Measurements from ENCODE around the gene TMEM35B.
"Not testable (repeated sequence)": the region's sequence is repeated elsewhere in the genome, so short reads cannot be mapped to it uniquely, and the experiment has no call there.

TMEM35B gene

DNA sequence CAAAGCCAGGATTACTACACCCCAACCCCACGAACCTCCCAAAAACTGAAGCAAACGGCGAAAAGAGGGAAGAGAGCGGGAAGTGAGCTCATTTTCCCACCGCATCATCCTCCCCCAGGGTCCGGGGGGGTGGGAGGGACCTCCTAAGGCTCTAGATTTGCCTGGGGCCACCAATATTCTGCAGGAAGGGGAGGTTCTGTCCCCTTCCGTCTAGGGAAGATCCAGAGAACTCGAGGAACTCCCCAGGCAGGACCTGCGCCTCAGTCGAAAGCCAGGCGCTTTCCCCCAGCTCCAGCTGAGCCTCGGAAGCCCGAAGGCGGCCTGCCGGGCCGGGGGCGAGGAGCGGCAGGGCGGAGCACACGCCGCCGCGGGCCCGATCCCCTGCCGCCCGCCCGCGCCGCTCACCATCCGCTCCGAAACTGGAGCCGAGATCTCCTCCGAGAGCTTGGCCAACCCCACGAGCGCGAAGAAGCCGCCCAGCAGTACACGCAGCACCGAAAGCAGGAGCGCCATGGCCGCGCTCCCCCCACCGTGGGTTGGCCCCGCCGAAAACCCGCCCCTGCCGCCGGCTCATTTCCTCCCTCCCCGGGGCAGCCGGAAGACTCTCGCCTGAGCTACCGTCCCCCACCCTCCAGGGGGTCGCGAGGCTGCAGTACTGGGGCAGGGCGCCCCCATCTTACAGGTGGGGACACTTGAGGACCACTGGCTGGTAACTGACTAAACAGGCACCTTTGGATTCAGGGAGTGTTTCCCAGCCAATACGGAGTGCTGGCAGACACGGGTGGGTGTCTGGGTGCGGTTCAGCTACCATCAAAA, at the start of gene TMEM35B:
Gene TMEM35B (minus strand): TSS at position 555 of the 816 bp plus-strand sequence. CDS start 42 bp downstream, at position 513.
- DNase-seq (ENCODE audit: low spot score): peak; percentile 48

- no peak for DNase-seq (ENCODE audit: low spot score)
Measured at GRCh38 chr1:35033346-35033745, 48.2 kb upstream of the TMEM35B start.

GRCh38 chr1:35032384-35032739, 47.2 kb upstream of the TMEM35B start:
- no peak for DNase-seq (ENCODE audit: low spot score)

DNA sequence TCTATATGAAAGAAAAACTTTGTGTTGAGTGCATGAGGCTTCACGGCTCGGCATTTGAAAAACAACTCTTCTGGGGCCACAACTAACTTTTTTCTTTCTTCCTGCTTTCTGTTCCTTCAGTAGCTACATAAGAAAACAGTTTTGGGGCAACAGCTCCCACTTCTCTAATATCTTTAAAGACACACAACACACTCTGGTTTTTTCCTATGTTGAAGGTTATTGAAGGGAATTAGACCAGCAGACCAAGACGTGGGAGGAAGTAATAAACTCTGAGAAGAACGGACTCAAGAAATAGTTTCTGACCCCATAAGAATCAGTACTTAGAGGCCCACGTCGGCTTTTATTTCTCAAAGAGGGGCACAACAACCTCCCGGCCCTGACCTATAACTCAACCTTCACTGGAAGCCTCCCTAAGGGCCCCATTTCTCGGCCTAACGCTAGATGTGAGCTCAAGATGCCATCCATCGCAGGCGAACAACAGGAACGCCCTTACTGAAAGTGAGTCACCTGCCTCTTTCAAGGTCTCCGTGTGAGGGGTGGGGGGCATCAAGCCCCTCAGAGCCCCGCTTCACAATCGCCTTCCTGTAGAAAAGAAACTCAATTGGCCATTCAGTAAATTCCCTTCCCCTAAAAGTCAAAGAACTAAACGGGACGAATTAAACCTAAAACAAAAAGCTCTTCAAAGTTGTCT, 45.8 kb upstream of the TMEM35B start:
- peak; percentile 56 for DNase-seq (ENCODE audit: low spot score)

GRCh38 chr1:35030338-35030737, 45.2 kb upstream of the TMEM35B start:
- no peak for DNase-seq (ENCODE audit: low spot score)

GRCh38 chr1:35029761-35030160, 44.6 kb upstream of the TMEM35B start:
- no peak for DNase-seq (ENCODE audit: low spot score)

- DNase-seq (ENCODE audit: low spot score): no peak
Measured at GRCh38 chr1:35016406-35016805, 31.3 kb upstream of the TMEM35B start.

- DNase-seq (ENCODE audit: low spot score): no peak
Measured at GRCh38 chr1:35014486-35014885, 29.3 kb upstream of the TMEM35B start.

DNA sequence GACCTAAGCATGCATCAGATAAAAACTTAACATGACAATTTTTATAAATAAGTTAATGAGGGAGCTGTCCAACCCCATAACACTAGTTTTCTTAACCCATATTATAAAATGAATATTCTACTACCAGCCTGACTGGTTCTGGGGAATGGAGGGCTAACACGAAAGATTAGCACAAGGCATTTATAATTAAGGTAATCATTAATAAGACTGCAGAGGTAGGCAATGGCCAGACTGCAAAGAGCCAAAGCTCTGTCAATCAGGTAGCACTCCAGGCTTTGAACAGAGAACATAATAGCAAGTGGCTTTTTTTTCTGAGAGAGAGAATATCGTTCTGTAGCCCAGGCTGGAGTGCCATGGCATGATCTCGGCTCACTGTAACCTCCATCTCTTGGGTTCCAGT, 20.6 kb upstream of the TMEM35B start:
- no peak for DNase-seq (ENCODE audit: low spot score)

DNA sequence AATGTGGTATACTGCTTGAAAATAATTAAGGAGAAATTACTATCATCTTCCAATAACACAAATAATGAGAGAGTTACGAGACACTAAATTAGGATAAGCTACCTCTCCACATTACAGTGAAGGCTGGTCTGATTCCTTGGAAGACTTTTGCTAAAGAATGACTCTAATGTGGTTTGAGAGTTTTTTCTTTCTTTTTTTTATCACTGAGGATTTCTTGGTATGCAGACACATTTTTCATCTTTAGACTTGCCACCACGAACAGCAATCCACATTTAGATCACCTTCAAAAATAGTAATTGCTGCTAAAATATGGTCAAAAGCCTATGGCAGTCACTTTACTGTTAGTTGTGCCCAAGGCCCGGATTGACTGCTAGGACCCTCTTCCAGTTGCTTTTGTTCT, 16.6 kb upstream of the TMEM35B start:
- no peak for DNase-seq (ENCODE audit: low spot score)

GRCh38 chr1:34994878-34995277, 9.7 kb upstream of the TMEM35B start:
- no peak for DNase-seq (ENCODE audit: low spot score)

DNA sequence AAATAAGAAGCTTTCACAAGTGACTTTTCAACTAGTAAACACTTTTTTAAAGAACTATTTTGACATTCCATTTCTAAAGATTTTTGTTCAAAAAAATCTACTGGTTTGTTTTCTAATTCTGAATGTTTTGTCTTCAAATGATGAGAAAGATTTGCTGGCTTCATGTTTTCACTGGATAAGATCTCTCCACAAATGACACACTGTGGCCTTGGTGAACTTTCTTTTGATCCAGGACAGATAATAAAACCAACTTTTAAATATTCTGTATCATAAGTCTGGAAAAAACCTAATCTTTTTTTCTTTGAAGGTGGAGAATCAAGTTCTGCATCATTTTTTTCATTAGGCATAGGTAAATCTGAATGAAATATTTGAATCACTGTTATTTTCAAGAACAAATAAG, 3.4 kb upstream of the TMEM35B start:
- no peak for DNase-seq (ENCODE audit: low spot score)

- DNase-seq (ENCODE audit: low spot score): no peak
Measured at GRCh38 chr1:34988147-34988546, 3.0 kb upstream of the TMEM35B start.

DNA sequence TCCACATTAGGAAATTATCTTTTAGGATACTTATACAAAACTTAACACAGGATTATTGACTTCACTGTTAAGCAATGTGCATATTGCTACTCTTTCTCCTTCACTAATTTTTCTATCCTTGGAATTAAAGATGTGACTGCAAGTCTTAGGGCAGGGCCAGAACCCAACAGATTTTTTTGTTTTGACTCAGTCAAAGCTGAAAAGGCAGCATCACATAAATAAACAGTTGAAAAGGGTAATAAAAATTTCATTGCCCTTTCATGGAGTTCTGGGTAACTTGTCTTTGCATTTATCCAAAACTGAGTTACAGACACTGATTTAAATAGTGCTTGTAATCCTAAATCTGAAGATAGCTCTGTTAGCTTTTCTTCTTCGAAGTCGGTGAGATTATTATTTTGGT, 1.9 kb upstream of the TMEM35B start:
- no peak for DNase-seq (ENCODE audit: low spot score)

- not testable (repeated sequence) for DNase-seq (ENCODE audit: low spot score)
Measured at GRCh38 chr1:34985609-34985904, 410 bp upstream of the TMEM35B start.

GRCh38 chr1:34984435-34984792, 733 bp downstream of the TMEM35B start:
- DNase-seq (ENCODE audit: low spot score): peak; percentile 51

DNA sequence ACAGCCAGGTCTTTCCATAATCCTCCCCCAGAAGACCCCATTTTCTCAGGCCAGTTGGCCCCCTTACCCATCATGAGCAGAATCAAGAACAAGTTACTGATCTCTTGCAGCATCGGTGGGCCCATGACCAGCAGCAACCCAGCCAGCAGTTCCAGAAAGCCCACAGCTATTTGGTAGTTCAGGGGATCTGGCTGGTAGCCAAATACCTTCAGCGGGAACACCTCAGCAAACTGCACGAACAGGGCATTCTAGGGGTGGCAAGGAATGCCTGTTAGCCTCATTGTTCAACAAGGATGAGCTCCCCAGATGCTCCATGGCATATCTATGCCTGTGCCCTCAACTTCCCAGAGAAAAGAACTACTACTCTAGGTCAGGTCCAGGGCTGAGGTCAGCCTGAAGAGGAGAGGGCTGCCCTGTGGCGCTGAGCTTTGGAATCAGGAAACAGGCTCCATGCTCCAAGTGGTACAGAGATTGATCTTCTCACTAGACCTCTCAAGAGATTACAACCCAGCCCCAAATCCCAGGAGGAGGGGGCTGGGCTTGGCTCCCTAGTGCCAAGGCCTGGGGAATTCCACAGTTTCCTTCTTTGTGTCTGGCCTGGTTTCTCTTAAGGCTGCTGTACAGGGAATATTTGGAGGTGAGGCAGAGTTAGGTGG, 1.3 kb downstream of the TMEM35B start:
- no peak for DNase-seq (ENCODE audit: low spot score)

DNA sequence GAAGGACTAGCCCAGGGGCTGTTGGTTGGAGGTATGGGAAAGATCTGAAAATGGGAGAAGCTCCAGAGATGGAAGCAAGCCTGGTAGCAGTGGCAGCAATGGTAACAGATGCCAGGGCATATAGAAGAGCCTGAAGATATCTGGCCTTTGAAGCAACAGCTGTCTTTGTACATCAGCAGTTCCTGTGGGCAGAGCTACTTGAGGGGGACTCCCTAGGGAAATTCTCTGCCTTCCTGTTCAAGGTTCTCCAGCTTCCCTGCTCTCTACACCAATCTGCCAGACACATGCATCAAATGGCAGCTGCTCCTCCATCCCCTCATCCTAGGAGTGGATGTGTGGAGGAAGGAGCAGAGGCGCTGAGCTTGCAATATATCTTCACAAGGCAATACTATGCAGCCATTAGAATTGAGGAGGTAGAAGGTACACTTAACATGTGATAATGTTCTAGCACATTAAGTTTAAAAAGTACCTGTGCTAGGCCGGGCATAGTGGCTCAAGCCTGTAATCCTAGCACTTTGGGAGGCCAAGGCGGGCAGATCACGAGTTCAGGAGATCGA, 2.2 kb downstream of the TMEM35B start:
- no peak for DNase-seq (ENCODE audit: low spot score)

- no peak for DNase-seq (ENCODE audit: low spot score)
Measured at GRCh38 chr1:34980715-34981114, 4.4 kb downstream of the TMEM35B start.

DNA sequence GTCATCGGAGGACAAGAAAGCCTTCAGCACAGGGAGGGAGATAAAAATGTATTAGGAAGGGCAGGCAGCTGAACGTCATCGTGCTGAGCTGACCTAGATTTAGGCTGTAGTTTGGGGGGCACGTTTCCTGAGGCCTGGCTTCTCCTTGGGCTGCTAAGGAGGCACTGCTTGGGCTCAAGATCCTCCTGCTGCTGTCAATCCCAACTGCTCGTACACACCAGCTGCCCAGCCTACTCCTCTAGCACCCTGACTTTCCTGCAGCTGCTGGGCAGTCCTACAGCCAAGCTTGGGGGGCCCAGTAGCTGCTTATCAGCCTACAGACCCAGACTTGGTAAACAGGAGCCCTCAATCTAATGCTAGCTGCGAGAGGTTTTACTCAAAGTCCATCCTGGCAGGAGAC, 6.2 kb downstream of the TMEM35B start:
- DNase-seq (ENCODE audit: low spot score): no peak

DNA sequence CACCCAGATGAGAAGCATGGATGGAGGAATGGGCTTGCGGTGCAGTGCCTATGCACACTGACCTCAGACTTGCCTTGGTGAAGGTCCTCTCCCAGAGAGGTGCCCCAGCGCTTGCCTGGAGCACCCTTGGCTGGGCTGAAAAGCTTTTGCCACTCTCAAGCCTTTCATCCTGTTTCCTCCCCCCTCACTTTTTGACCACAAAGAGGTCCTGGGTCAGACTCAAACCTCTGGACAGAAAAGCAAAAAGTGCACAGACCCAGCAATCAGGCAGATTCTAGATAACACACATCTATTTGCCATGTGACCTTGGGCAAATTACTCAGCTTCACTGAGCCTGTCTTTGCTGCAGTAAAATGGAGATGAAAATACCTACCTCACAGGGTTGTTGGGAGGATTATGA, 7.3 kb downstream of the TMEM35B start:
- no peak for DNase-seq (ENCODE audit: low spot score)

DNA sequence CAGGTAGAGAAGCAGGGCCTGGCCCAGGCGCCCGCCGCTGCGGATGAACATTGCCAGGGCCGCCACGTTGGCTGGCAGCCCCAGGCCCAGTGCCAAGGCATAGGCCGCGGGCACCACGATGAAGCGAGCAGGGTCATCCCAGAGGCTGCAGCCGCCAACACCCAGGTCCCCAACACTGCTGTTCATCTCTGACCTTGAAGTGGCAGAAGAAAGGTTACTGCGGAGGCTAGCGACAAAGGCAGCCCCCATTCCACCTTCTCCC, 8.0 kb downstream of the TMEM35B start:
- DNase-seq (ENCODE audit: low spot score): no peak

All from kidney capillary endothelial cell (primary cell).